HG03196 (cell line): Measurements from ENCODE around the gene TMEM134.

Experiments
- ATAC-seq: cut with Tn5 transposase; IDR thresholded peaks from one replicate; pipeline ENCODE4 v1.9.1; 2021; ENCODE audit not compliant: unreplicated experiment

The TMEM134 gene

GRCh38 chr11:67463186-67463585 lies 5.9 kb downstream of the TMEM134 start:
- ATAC-seq: no peak

DNA sequence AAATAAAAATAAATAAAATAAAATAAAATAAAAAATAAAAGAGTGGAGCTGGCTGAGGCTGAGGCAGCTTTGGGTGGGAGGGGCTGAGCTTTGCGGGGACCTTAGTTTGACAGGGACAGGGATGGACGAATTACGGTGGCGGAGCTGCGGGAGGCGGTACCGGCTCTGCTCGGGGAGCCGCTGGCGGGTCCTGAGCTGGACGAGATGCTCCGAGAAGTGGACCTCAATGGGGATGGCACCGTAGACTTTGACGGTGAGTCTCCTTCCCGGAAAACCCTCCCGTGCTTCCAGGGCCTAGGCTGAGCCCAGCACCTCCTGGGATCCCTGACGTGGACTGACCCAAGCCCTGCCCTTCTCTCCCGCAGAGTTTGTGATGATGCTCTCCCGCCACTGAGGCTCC lies 10.8 kb downstream of the TMEM134 start:
- no peak for ATAC-seq

- ATAC-seq: no peak
These were observed 11.6 kb downstream of the TMEM134 start for GRCh38 chr11:67457453-67457852.

- ATAC-seq: no peak
These were observed 12.9 kb downstream of the TMEM134 start for GRCh38 chr11:67456068-67456705.

DNA sequence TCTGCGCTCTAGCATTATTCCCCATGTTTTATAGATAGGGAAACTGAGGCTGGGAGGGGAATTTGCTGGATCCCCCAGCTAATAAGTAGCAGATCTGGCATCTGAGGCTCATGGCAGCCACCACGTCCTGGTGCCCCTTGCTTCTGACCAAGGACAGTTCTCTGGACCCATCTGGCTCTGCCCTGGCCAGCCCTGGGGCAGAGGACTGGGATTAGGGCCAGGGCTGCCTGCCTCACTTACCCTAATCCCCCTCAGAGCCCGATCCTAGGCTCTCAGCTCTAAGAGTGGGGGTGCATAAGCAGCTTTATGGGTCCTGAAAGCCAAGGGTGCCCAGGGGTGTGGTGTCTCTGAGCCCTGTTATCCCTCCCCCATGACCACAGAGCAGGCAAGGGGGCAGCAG lies 14.0 kb downstream of the TMEM134 start, which contains the start of gene CABP4:
Gene CABP4, plus strand, starts transcription at position 301 of the 400 bp plus-strand sequence. Its CDS starts 70 bp downstream, at position 371.
- ATAC-seq: no peak

GRCh38 chr11:67453816-67454732 lies 15.0 kb downstream of the TMEM134 start:
- no peak for ATAC-seq

DNA sequence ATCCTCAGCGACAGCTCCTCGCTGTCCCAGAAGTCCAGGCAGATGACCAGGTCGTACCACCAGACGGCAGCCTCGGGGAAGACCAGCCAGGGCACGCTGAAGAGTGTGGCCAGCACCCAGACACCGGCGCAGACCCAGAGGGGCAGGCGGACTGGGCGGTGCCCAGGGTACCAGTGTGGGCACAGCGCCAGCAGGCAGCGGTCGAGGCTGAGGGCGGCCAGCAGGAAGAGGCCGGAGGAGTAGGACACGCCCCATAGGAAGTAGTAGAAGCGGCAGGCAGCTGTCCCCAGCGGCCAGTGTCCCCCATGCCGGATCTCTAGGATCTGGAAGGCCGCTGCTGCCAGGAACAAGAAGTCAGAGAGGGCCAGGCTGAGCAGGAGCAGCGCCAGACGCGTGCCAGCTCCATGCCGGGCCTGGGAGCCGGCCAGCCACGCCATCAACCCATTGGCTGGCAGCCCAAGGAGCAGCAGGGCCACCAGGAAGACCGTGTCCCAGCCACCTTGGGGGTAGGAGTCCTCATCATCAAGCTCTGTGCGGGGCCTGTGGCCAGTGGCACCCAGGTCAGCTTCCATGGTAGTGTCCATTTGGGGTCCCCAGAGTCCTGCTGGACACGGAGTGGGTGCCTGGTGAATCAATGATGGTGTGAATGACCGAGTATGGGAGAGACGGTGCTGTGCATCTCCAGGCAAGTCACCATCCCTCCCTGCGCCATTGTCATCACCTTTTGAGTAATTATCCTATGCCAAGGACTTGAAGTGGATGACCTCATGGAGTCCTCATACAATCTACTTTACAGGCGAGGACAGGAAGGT lies 16.7 kb downstream of the TMEM134 start, which contains the start of gene GPR152:
Gene GPR152, minus strand, starts transcription at position 589 of the 812 bp plus-strand sequence. Its CDS starts 5 bp downstream, at position 584.
- no peak for ATAC-seq

GRCh38 chr11:67451658-67451976 lies 17.4 kb downstream of the TMEM134 start:
- ATAC-seq: no peak

- no peak for ATAC-seq
These were observed 18.0 kb downstream of the TMEM134 start for GRCh38 chr11:67450796-67451657.

DNA sequence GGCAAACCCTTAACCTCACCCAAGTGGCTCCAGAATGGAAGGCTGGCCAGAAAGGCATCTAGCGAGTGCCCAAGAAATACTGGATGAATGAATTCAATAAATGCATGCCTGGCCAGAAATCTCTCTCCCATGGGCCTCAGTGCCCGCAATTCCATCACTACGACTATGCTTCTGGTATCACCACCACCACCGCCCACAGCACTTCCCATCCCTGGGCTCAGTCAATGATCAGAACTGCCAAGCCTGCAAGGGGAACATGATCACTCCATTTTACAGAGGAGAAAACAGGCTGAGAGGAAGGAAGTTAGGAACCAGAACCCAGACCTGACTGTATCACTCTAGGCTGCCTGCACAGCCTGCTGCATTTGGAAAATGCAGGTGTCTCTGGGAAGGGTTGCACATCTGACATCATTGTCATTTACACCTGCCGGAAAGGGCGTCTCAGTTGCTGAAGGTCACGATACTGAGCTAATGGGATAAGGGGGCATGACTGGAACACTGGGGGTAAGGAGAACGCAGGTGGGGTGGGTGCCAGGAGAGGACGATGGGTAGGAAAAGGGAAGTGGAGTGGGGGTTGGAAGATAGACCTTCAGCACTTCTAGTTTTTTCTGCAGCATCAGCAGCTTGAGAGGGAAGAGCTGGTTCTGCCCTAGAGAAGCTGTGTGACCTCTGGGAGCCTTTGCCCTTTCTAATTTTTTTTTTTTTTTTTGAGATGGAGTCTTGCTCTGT lies 19.8 kb downstream of the TMEM134 start:
- no peak for ATAC-seq

- ATAC-seq: no peak
These were observed 20.8 kb downstream of the TMEM134 start for GRCh38 chr11:67448220-67448609.

DNA sequence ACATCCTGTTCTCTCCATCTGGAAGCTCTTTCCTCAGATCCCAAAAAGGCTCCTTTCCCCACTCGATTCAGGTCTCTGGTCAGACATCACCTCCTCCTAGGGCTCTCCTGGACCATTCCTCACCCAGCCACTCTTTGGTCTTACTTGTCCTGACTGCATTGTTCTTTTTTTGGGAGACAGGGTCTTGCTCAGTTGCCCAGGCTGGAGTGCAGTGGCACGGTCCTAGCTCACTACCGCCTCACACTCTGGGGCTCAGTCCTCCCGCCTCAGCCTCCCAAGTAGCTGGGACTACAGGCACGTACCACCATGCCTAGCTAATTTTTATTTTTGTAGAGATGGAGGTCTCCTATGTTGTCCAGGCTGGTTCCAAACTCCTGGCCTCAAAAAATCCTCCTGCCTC lies 23.5 kb downstream of the TMEM134 start:
- ATAC-seq: no peak

- ATAC-seq: no peak
These were observed 26.3 kb downstream of the TMEM134 start for GRCh38 chr11:67442504-67443404.

DNA sequence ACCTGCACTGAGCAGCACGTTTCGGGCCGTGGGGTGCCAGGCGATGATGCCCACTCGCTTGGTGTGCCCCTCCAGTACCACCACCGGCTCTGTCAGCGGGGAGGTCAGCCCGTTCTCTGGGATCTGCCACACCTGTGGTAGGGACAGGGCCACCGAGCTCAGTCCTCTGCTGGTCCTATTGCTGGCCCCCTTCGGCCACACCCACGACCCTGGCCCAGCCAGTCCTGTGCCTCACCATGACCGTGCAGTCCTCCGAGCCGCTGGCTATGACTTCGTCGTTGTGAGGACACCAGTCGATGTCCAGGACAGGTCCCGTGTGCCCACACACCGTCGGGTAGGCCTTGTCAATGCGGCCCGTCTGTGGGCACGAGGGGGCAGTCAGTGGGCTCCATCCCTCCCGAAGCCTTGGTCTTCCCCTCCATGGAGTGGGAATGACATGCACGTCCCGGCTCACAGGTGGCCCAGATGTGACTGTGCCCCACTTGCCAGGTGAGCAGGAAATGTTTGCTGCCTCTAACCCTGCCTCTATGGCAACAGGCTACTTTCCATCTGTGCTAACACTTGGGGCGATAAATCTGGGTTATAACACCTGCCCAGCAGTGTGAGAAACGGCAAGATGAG lies 27.2 kb downstream of the TMEM134 start:
- ATAC-seq: no peak

GRCh38 chr11:67441098-67441563 lies 27.9 kb downstream of the TMEM134 start:
- no peak for ATAC-seq

DNA sequence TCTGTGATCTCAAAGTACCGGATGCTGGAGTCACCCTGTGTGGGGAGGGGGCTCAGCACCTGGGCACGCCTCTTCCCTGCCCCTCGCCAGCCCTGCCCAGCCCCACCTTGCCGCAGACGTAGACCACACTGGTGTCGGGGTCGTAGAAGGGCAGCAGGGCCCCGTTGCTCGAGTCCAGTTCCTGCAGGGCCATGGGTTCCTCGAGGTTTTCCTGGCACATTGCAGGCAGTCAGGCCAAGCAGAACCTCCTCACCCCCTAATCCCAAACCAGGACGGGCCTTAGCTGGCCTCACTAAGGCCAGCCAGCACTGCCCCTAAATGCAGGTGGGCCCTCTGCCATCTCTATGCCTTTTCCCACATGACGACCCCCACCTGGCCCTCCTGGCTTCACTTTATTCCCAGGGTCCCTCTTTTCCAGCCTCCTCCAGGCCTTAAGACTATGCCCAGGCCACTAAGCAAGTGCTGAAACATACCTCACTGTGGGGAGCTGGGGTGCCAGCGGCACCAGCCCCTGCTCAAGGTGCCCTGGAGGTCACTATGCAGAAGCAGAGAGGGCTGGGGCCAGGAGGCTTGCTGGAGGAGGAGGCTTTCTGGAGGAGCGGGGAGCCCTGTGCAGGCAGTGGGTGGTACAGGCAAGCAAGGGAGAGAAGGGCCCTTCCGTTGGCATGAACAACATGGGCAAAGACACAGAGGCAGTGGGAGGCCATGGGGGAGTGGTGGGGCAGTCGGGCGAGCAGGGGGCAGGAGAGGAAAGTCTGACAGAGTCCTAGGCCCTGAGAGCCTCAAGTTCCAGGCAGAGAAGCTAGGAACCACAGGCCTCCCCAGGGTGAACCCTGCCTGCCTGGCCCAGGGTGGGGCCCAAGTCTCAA lies 28.6 kb downstream of the TMEM134 start:
- no peak for ATAC-seq
